Astrocyte of the cerebellum (primary cell): ENCODE data around the gene LUZP2.

Experiments
- DNase-seq: peaks from one replicate; pipeline ENCODE4 v3.0.0-alpha.2; 2011; ENCODE audit warnings: low read depth
- H3K4me3 ChIP-seq: 2 replicates; pipeline ENCODE4 v1.5.1; 2011; ENCODE audit warnings: mild to moderate bottlenecking, low read depth, low read length, moderate library complexity
- CTCF ChIP-seq: IDR thresholded peaks from 2 replicates; pipeline ENCODE4 v1.5.1; 2012; ENCODE audit warnings: low read length, low read depth, moderate library complexity, mild to moderate bottlenecking; ENCODE audit errors: missing control alignments
- in situ Hi-C: cut with HindIII; loops from 2 replicates; pipeline ENCODE4 v1.10.0; 2017; ENCODE audit warnings: low sequenced_read_pairs

The LUZP2 gene

GRCh38 chr11:24896118-24896835, 399.4 kb downstream of the LUZP2 start:
- in situ Hi-C loops: no loop called here
- no peak for DNase-seq
- no peak for TF ChIP-seq CTCF
- no peak overlapping the region for H3K4me3 ChIP-seq

- no peak for DNase-seq
- no peak overlapping the region for H3K4me3 ChIP-seq
- in situ Hi-C loops: no loop called here
- no peak for TF ChIP-seq CTCF
Observed at GRCh38 chr11:24900514-24900913, 403.7 kb downstream of the LUZP2 start.

GRCh38 chr11:24900960-24901549, 404.2 kb downstream of the LUZP2 start:
- in situ Hi-C loops: no loop called here
- H3K4me3 ChIP-seq: no peak overlapping the region
- DNase-seq: no peak
- no peak for TF ChIP-seq CTCF

GRCh38 chr11:24903555-24903954, 406.7 kb downstream of the LUZP2 start:
- no peak for TF ChIP-seq CTCF
- in situ Hi-C loops: no loop called here
- H3K4me3 ChIP-seq: no peak overlapping the region
- DNase-seq: no peak

GRCh38 chr11:24925091-24925490, 428.2 kb downstream of the LUZP2 start:
- in situ Hi-C loops: no loop called here
- TF ChIP-seq CTCF: no peak
- H3K4me3 ChIP-seq: no peak overlapping the region
- DNase-seq: no peak

GRCh38 chr11:24932110-24933000, 435.5 kb downstream of the LUZP2 start:
- in situ Hi-C loops: no loop called here
- H3K4me3 ChIP-seq: no peak overlapping the region
- TF ChIP-seq CTCF: no peak
- no peak for DNase-seq
